Measurements from ENCODE around the gene TNS3.

Gene TNS3

DNA sequence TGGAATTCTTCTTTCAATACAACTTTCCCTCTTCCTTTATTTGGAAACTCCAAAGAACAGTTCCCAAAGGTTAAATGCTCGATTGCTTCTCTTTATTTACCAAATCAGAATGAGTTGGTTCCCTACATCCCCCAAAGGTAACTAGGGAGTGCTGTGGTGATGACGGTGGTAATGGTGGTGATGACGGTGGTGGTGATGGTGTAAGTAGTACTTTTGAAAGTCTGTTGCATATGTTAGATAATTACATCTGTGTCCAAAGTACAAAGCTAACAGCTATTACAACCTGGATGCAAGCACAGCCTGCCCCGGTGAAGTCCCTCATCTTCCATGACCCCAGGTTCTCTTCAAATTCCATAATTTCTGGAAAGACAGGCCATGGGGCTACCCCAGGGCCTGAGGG, 115.1 kb downstream of the TNS3 start:
- no peak for DNase-seq (ENCODE audit: low read depth, low spot score)
- H3K4me3 ChIP-seq (ENCODE audit: low read length), result no peak overlapping the region

DNA sequence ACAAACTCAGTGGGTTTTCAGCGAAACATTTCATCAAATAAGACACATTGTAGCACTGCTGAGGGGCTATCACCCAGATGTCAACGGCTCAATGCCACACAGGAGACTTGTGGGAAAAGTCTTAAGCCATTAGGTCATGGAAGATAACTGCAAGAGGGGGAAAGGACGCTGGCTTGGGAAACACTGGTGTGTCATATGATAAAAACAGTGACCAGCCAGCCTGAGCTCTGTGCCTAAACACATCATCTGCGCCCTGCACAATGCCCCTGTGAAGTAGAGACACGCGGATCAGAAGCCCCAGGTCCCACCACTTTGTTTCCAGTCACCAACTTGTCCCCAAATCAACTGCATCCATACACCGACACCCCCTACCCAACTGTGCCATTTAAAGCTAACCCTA, 116.7 kb downstream of the TNS3 start:
- DNase-seq (ENCODE audit: low read depth, low spot score), result no peak
- H3K4me3 ChIP-seq (ENCODE audit: low read length), result no peak overlapping the region

DNA sequence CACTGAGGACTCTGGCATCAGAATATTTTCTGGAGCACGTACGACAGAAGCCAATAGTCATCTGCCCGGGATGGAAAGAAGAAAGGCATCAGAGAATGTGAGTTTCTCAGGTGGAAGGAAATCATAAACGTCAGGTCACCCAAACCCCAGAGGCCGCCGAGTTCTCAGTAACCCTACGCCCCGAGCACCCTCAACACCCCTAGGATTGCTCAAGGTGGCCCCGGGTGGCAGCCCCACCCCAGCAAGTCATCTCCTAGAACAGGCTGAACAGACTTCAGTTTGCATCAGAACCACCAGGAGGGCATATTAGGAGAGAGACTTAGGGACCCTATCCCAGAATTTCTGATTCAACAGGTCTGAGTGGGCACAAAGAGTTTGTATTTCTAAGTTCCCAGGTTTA, 117.6 kb downstream of the TNS3 start:
- H3K4me3 ChIP-seq (ENCODE audit: low read length), result no peak overlapping the region

DNA sequence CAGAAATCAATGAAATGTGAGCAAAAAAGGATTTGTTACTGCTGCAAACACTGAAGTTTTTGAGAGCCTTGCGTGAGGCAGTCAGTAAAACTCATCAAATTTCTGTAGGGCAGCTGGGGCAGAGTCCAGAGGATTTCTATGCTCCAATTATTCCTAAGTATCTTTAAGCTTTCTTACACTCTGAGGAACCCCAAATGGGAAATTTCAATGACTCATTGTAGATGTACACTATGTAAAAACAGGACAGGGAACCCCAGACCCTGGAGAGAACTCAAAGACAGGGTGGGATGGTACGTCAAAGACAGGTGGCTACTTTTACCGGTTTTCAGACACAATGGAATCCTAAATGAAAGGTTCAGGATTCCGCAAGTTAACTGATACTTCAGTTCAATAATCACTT, 120.2 kb downstream of the TNS3 start:
- no peak overlapping the region for H3K4me3 ChIP-seq (ENCODE audit: low read length)
- no peak for DNase-seq (ENCODE audit: low read depth, low spot score)

More for the DNA sequence above, 117.6 kb downstream of the TNS3 start:
- no peak for DNase-seq (ENCODE audit: low read depth, low spot score)

DNA sequence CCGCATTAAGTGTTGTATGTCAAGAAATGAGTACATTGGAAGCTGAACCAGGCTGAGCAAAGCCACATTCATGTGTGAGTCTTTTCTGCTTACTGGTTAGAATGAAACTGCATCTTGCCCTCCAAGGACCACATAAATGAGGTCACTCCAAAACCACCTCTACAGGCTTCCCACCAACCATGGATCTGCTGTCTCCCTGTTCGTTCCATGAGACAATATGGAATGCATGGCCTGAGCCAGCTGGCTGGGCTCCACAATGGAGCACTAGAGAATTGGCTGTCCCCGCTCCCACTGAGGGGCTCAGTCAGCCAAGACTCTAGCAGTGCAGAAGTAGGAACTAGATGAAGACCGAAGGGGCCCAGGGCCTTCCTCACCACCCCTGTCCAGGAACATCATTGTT, 120.8 kb downstream of the TNS3 start:
- no peak for DNase-seq (ENCODE audit: low read depth, low spot score)

DNA sequence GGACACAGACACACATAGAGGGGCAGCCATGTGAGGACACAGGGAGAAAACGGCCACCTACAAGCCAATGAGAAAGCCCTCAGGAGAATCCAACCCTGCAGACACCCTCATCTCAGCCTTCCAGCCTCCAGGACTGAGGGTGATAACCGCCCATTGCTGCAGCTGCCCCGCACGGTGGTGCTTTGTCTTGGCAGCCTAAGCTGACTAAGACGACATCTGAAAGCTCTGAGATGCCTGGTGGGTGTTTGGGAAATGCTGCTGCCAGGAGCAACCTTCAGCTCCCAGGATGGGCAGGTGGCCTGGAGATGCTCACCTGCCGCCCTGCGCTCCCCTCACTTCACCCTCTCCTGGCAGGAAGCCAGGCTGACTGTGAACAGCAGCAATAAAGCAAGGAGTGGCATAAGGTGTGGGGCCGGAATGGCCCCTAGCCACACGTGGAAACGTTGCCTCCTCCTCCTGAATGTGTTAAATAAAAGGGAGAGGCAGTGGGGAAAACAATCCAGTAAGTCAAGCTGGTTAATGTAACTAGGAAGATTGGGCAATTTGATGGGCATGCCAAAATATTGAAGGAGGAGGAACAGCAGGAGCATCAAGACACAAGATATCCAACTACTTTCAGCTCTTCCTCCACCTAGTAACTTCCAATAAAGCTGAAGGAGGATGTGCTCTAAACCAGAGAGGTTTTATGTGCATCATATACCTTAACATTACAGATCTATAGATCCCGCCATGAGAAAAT, 121.5 kb downstream of the TNS3 start:
- no peak for DNase-seq (ENCODE audit: low read depth, low spot score)
- no peak overlapping the region for H3K4me3 ChIP-seq (ENCODE audit: low read length)

More for the DNA sequence above, 120.8 kb downstream of the TNS3 start:
- no peak overlapping the region for H3K4me3 ChIP-seq (ENCODE audit: low read length)

DNA sequence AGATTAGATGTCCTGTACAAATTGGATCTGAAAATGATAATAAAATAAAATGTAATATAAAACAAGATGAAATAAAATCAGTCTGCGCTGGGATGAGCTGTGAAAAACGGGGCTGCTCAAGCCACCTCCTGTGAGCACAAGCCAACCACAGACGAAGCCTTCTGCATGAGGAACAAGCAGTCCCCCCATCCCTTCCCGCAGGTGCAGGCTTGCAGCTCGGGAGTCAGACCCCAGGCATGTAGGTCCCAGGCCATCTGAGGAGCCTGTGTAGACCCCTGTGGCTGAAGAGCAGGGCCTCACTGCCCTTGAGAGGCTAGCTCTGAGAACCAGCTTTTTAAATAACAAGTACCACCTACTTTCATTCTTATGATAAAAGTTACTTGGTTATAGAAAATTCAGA, 123.4 kb downstream of the TNS3 start:
- no peak for DNase-seq (ENCODE audit: low read depth, low spot score)
- H3K4me3 ChIP-seq (ENCODE audit: low read length), result no peak overlapping the region

DNA sequence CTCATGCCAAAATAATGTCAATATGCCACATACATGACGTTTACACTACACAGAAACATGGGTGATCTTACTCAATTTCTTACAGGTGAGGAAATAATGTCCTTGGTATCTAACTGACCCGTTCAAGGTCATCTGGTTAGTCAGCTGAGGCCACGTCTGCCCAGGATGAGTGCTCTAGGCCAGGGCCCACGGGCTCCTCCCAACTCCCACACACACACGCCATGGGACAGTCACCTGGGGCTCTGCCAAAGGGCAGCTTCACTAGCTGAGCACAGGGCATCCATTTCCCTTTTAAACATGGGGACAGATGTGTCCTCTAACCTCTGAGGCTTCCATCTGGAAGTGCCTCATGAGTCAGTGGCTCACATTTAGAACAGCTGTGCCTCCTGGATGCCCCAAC, 123.9 kb downstream of the TNS3 start:
- no peak for DNase-seq (ENCODE audit: low read depth, low spot score)
- no peak overlapping the region for H3K4me3 ChIP-seq (ENCODE audit: low read length)

DNA sequence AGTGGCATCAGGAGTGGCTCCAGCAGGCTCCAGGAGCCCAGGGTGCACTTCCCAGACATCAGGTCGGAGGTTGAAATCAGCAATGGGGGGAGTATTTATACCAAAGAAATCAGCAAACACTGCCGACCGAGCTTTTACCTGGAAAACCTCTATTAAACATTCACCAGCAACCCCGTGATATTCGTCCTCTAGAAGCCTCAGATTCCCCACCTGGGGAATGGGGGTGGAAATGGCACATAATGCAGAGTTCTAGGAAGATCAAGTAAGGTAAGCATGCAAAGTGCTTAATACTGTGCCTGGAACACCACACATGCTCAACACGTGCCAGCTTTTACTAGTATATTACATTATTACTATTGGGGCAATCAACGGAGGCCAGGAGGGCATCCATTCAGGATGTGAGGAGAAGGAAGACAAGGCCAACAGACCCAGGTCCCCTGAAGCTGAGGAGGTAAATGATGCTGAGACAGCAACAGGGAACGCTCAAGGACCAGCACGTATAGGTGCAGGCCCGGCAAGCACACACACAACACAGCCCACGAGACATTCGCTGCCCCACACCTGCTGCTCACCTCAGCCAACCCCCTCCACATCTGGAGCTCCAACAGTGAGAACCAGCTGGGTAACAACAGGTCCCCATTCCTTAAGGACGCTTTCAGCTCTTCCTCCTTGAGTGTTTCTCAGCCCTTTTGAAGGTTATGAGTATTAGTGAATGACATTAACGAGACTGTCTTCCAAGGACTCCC, 125.5 kb downstream of the TNS3 start:
- no peak for DNase-seq (ENCODE audit: low read depth, low spot score)
- H3K4me3 ChIP-seq (ENCODE audit: low read length), result no peak overlapping the region

DNA sequence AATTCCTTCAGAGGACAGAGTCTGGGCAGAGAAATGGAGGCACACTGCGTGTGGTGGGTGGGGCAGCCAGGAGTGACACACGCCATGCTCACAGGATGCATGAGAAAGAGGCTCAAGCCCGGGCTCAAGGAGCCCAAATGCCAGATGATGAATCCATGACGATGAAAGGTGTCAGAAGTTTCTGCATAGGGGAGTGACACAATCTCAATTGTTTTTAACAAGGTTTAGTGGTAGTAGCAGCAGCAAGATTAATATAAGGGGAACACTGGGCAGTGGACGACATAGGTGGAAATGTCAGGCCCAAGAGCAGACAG, 126.1 kb downstream of the TNS3 start:
- H3K4me3 ChIP-seq (ENCODE audit: low read length), result no peak overlapping the region
- no peak for DNase-seq (ENCODE audit: low read depth, low spot score)

DNA sequence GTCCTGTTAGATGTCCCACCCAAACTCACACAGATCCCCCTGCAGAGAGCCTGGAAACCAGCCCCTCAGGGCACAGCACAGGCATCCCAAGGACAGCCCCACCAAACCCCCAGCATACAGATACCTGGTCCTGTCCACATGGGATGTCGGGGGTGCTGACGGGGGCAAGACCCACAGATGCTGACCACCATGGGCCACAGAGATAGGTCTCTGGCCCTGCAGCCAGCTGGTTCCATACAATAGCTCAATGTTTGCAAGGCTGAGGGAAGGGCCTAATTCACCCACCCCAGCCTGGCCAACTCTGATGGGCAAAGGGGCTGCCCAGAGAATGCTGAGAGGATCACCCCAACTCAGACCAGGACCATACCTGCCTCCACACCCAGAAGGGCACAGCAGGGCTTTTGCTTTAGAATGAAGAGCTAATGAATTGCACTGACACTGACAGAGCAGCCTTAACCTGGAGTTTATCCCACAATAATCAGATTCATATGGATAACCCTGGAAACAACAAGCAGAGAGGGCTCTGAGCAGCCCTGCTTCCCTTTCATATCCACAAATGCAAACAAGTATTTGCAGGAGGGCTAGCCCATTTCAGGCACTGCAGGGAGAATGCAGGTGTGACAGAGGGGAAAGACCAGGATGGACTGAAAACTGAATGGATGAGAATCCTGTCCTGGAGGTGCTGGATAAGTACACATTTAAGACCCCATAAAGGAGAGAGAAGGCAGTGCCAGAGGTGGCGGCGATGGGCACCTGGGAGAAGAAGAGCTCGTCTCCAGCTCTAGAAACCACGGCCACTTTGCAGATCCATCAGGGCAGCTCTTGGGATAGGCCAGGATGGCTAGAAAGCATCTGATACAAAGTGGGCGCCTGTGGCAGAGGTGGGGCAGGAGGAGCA, 126.7 kb downstream of the TNS3 start:
- H3K4me3 ChIP-seq (ENCODE audit: low read length), result no peak overlapping the region
- DNase-seq (ENCODE audit: low read depth, low spot score), result no peak

DNA sequence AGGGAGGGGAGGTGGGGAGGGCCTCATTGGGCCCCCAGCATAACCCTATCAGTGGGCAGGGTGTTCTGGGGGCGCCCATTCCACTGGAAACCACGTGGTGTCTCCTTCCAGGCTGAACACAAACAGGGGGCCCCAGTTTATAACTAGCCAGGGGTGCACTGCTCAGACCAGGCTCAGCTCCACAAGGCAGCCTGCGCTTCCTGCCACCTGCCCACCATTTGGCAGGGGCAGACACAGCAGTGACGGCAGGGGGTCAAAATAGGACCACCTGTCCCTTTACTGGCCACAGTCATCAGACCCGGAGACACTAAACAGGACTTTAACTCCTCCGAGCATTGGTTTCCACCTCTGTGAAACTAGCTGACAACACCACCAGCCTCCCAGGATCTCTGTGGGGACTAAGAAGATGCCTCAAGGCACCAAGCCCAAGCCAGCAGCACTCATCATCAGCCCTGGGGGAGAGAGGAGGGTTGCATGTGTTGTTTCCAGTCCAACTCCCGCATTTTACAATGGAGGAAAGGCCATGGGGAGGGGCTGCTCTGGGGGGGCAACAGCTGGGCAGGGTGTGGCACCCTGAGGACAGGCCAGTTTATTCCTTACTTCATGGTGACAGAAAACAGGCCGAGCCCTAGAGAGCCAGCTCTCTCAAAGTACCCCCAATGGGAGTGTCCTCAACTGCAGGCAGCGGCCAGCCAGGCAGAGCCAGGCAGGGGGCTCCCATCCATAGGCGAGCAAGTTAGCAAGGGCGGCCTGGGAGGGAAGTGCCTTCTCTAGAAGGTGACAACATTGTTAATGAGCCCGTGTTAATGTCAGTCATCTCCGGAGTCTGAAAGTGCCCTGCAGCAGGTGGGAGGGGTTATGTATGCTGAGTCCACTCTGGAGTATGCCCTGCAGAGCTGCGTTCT, 127.6 kb downstream of the TNS3 start:
- DNase-seq (ENCODE audit: low read depth, low spot score), result no peak
- H3K4me3 ChIP-seq (ENCODE audit: low read length), result no peak overlapping the region

DNA sequence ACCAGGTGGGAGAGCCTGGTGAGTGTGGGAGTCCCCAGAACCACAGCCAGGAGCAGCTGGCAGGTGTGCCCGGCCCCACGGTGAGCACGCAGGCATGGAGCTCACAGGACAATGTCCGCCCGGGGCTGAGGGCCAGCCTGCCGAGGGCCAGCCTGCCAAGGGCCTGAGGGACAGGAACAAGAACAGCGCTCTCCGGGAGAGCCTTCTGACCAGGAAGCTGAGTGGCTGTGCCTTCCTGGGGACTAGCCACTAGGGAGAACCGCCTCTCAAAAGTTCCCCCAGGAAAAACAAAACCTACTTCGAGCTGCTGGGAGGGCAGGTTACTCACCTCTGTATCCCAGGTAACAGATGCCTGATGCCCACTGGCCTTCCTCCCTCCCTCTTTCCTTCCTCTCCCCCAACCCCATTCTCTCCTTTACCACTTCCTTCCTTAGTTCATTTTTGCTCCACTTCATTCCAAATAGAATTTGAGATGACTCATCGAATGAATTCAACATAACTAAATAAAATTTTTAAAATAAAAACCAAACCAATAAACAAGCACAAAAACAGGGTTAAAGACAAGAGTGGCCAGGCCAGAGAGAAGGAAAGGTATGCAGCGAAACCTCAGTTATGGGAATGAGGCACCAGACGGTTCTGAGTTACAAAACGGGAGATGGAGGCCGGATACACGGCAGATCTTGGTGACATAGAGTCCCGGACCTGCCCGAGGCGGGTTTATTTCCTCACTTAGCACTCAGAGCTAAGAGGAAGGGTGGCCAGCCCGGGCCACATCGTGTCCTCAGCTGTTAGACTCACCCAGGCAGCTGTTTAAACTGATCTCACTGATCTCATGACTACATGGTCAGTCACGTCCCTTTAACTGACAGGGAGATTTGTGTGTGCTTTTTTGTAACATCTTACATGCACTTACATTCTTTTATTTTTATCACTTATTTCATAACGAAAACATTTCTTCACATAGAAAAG, 128.5 kb downstream of the TNS3 start:
- no peak overlapping the region for H3K4me3 ChIP-seq (ENCODE audit: low read length)
- no peak for DNase-seq (ENCODE audit: low read depth, low spot score)

DNA sequence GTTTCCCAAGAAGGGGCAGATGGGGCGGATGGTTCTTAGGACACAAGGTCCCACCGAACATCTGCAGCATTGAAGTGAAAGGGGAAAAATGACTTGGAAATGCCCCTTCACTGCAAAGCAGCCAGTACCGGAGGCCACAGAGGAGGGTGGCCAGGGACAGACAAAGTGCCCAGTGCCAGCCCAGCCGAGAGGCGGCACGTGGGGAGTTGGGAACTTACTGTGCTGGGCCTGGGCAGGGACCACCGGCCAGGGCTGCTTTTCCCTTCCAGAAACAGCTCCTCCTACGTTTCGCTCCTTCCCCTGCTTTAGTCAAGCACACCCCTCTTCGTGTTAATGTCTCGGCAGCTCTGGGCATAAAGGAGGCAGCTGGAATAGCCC, 129.2 kb downstream of the TNS3 start:
- H3K4me3 ChIP-seq (ENCODE audit: low read length), result no peak overlapping the region
- no peak for DNase-seq (ENCODE audit: low read depth, low spot score)

DNA sequence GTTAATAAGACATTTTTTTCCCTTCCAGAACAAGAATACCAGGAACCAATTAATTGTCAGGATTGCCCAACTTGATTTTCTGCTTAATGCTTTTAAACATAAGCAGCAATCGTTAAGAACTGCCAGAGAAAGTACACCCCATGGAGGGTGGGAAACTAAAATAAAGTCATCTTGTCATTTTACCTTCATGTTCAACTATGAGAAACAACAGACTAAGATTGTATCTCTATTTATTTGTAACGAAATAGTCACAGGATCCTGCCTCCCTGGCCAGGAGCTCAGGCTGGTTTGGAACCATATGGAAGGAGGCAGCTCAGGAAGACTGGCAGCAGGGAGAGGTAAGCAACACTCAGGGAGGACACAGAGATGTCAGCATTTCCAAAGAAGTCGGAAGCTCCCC, 129.6 kb downstream of the TNS3 start:
- H3K4me3 ChIP-seq (ENCODE audit: low read length), result no peak overlapping the region
- no peak for DNase-seq (ENCODE audit: low read depth, low spot score)

DNA sequence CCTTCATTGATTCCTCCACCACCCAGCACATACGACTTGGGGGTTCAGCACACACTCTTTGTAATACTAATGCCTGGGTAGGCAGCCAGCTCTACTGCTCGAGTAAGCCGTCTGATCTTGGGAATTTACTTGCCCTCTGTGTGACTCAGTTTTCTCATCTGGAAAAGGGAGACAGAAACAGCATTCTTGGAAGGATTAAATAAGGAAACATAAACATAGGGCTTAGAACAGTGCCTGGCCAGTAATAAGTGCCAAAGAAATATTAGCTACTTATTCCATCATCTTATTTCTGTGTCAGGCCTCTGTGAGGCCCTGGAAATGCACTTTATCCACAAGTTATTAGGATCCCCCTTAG, 130.1 kb downstream of the TNS3 start:
- no peak for DNase-seq (ENCODE audit: low read depth, low spot score)
- H3K4me3 ChIP-seq (ENCODE audit: low read length), result no peak overlapping the region

DNA sequence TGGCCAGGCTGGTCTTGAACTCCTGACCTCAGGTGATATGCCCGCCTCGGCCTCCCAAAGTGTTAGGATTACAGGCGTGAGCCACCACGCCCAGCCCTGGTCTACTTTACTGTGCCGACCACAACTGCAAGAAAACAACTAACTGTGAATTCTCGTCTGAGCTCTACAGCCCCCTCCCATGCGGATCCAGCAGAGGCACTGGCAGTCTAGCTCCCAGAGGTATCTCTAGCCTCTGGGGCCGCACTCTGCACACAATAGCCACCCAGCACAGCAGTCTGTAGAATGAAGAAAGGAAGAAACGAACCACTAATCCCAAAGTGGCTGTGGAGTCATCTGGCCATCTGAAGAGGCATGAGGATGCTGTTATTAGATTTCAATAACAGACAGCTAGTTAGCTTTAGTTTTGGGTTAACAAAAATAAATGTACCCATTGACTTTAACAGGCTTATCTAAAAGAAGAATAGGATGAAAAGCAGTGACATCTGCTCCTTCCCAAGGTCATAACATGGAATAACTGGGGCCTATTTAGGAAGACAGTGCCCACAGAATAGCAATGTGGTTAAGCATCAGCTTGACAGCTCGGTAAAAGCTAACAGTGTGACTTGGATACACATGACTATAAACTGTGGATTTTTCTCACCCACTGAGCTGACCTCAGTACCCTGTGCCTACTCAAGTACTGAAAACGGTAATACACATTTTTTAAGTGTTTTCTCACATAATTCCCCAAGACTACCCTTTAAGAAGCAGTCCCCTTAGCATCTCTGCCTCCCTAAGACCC, 131.9 kb downstream of the TNS3 start:
- DNase-seq (ENCODE audit: low read depth, low spot score), result no peak
- H3K4me3 ChIP-seq (ENCODE audit: low read length), result no peak overlapping the region
